ENCODE measurements around the gene TC2N.
"Not testable (repeated sequence)": the region's sequence is repeated elsewhere in the genome, so short reads cannot be mapped to it uniquely, and the experiment has no call there.

The TC2N gene

DNA sequence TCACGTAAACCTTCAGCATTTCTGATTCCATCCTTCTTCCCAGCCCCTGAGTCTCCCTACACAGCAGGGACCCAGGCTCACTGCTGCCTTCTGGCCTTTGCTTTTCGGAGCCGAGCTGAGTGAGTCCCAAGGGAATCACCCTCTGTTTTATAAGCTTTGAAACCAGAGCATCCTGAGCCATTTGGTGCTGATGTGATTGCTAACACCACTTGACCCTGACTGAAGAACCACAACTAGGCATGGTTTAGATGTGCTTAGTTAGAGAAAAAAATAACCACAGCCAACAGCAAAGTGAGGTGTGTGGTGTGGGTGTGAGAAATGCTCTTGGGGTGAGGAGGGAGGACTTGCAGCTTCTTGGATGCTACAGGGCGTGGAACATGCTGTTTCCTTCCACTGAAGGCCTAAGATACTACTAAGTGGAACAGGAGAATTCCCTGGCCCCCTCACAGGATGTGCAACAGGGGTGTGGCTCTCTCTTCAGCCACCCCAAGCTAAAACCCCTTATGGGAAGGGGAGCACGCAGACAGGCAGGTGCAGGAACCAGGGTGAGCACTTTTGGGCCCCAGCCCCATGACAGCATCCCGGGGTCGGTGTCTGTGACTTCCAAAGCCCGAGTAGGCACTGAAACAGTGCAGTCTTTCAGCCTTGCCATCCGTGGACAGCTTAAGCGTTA lies at the start of gene TC2N:
TC2N (minus strand) TSS at position 221 of the 673 bp plus-strand sequence. CDS start 53,767 bp downstream, outside the sequence.
- DNase-seq: peak; percentile 14 to 63 (median 40)

DNA sequence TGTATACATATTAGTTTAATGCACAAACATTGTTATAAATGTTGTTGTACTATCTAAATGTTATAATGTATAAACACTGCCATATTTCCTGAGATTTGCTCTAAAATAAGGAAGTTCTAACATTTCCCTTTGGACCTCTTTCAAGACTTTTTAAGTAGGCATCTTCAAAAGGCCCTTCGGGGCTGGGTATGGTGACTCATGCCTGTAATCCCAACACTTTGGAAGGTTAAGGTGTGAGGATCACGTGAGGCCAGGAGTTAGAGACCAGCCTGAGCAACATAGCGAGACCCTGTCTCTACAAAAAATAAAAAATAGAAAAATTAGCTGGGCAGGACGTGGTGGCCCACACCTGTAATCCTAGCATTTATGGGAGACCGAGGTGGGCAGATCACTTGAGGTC lies 44.7 kb upstream of the TC2N start:
- DNase-seq: no peak

DNA sequence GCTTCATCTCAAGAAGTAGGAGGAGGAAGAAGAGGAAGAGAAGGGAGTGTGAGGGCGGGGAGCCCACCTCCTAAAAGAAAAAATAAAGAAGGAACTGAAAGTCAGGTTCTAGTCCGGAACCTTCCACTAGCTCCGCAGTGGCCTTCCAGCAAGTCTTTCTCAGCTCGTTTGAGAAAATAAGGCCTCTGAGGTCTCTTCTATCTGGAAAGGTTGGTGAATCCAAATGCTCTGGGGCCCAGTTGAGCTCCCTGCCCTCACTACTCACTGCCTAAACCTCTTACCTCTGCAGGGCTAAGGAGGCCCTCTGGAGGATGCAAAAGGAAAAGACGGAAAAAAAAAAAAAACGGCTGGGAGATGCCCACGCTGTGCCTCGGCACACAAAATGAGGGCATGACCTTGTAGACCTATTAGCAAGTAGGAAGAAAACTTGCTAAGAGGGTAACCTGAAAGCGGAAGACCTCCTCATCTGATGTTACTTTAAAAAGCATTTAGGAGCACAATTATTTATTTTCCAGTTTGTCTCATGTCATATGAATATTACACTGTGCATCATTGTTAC lies 44.2 kb upstream of the TC2N start:
- peak; percentile 9 to 75 (median 42) for DNase-seq

DNA sequence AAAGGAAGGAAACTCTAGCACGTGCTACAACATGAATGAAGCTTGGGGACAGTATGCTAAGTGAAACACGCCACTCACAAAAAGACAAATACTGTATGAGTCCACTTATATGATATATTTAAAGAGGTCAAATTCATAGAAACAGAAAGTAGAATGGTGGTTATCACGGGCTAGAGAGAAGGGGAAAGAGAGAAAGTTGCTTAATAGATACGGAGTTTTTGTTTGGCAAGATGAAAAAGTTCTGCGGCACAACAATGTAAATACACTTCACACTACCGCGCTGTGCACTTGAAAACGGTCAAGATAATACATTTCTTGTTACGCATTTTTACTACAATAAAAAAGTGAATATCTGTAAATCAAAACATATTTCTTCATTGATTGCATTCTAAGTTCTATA lies 42.9 kb upstream of the TC2N start:
- no peak for DNase-seq

DNA sequence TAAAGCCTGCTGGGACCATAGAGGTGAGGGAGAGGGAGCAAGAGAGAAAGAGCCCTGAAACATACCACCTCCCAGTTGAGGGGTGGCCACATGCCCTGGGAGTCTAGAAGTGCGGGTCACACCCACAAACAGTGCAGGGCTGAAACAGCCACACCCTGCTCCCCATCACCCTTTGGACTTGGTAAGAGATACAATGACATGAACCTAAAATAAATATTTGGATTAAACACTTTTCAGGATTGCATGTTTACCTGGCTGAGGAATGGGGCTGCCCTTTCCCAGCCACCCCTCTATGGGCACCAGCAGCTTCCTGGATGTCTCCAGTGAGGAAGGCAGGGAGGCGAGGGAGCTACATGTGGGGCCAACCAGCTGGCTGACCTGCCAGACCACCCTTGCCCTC lies 39.0 kb upstream of the TC2N start:
- no peak for DNase-seq

DNA sequence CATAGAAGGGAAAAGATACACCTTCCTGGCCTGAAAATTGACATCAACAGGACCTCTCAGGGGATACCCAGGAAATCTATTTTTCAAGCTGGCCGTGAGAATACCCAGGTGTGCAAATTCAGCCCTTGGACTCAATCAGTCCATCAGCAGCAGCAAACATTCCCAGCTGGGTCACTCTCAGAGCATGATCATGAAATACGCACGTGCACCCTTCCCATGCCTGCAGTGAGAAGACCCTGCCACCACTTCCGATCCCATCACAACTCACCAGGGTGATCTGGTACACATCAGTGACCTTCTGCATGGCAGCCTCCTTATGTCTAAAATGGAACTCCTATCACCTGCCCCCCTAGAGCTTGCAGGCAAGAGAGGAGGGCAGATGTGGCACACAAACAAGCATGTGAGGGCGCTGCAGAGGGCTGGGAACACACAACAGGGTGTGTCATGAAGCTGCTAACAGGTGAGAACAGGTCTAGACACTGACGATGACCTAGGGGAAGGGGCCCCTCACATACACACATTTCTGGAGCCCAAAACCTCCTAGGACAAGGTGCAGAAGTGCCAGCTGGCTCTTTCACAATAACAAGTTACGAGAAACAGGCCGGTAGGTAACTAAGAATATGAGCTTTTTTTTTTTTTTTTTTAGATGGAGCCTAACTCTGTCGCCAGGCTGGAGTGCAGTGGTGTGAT lies 37.8 kb upstream of the TC2N start:
- no peak for DNase-seq

DNA sequence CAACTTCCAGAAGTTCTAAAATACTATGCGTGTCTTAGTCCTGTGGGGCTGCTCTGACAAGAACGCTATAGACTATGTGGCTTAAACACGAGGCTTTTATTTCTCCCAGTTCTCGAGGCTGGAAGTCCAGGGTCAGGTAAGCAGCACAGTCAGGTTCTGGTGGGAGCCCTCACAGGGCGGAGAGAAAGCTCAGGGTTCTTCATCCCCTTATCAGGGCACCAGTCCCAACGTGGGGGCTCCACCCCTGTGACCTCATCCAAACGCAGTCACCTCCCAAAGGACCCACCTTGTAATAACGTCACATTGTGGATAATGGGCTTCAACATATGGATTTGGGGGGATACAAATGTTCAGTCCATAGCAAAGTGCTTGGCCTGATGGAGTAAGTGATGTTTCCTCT lies 37.1 kb upstream of the TC2N start:
- no peak for DNase-seq

DNA sequence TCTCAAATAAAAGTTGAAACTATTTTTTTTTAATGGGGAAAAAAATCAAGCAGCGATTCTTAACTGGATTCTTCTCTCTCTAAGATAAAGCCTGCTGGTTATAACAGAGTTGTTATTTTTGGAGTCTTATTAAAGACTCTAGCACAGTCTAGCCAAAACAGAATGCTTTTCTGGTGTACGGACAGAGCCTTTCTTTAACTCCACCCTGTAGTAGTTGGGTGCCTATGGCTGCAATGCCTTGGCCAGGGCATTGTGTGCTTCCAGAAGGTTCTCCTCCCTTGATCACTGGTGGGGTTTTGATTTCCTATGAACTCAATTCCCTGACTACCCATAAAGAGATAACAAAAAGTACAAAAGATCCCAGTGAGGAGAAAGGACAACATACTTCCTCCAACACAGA lies 35.7 kb upstream of the TC2N start:
- no peak for DNase-seq

DNA sequence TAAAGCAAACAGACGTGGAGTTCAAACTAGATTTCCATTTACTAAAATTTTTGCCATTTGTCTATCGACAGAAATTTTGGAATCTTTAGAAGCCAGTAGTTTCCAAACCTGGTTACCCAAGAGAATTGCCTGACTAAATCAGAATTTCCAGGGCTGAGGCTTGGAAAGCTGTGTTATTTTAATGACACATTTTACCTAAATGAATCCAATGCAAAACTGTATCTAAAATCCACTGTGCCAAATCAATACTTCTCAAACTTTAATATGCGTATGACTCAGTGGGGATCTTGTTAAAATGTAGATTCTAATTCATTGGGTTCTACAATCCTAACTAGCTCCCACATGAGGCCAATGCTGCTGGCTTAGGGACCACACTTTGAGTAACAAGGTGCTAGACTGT lies 35.0 kb upstream of the TC2N start:
- no peak for DNase-seq

DNA sequence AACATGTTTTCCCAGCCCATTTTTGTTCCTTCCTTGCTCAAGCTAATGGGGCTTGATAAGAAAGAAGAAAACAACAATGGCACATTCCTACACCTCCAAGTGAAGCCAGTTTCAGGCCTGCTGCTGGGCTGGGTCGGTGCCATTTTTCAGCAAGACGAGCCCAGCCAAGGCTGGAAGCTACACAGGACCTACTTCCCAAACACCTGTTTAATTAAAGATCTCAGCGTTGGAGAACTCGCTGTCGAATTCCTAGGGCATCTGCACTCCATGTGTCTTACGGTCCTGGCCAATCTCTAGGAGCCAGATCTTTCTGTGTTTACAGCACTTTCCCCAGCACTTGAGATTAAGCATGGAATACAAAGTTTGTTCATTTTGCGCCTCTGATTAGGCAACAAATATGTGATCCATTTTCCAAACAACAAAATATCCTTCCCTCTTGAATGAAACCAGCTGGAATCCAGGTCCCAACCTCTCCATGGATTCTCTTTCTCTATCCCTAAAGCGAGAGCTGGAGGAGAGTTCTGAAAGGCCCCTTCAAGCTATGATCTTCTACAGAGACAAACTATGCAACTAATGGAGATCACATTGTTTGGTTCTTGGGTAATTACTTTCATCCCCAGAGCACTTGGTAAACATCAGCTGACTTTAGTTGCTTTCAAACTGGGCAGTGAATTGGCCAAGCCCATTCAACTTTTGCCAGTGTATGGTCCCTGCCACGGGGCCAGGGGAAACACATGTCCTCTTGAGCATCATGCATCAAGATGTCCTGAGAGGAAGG lies 34.3 kb upstream of the TC2N start:
- DNase-seq: no peak

DNA sequence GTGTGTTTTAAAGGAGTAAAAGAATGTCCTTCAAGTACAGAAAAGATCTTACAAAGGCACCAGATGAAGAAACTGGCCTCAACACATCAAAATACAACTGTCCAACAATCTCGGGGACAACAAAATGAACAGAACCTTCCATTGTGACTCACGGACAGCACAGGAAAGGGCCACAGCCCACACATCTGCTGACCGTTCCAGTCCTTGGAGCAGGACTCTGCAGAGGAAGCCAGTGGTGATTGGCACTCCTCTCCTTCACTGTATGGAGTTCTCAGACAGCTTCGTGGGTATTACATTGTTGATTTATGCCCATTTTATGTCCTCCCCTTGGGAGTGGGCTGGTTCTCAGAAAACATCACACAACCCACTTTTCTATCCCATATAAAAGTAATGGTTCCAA lies 32.5 kb upstream of the TC2N start:
- DNase-seq: no peak

DNA sequence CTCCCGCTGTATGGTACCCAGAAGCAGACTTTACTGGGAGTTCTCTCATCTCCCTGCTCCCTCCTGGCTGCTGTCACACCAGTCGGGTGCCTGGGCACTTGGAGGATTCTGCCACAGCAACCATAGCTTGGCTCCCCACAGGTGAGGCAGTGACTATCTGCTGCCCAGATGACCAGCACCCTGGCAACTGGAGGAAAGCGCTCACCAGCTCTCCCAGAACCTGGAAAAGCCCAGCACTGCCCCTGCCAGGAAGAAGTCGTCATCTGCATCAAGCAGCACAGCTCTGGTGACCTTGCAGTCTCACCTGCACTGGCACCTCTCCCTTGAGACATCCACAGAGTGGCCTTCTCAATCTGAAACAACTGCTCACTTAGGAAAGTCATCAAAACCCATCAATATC lies 31.9 kb upstream of the TC2N start:
- DNase-seq: peak in 1 of 6 experiments; percentile 12

DNA sequence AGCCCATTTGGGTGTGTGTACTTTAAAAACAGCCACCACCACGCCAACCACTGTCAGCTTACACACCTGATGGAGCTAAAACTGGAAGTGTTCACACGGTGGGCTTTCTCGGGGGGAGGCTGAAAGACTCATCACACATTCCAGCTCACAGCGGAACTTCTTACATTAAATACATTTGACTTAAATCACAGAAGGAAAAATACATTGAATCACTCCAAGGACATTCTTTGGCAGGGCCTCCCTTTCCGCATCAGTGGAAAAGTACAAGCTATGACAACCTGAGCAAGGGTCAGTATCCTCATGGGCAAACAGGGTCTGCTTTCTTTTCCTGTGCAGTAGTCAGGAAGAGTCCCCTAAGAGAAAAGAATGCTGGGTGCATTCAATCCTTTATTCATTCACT lies 31.0 kb upstream of the TC2N start:
- no peak for DNase-seq

DNA sequence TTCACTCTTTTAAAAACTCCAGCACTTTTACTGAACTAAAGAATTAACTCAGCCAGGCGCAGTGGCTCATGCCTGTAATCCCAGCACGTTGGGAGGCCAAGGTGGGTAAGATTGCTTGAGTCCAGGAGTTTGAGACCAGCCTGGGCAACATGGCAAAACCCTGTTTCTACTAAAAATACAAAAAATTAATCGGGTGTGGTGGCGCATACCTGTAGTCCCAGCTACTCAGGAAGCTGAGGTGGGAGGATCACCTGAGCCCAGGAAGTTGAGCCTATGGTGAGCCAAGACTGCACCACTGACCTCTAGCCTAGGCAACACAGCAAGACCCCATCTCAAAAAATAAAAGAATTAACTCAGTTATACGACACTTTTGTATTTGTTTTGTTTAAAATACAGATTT lies 30.4 kb upstream of the TC2N start:
- not testable (repeated sequence) for DNase-seq

DNA sequence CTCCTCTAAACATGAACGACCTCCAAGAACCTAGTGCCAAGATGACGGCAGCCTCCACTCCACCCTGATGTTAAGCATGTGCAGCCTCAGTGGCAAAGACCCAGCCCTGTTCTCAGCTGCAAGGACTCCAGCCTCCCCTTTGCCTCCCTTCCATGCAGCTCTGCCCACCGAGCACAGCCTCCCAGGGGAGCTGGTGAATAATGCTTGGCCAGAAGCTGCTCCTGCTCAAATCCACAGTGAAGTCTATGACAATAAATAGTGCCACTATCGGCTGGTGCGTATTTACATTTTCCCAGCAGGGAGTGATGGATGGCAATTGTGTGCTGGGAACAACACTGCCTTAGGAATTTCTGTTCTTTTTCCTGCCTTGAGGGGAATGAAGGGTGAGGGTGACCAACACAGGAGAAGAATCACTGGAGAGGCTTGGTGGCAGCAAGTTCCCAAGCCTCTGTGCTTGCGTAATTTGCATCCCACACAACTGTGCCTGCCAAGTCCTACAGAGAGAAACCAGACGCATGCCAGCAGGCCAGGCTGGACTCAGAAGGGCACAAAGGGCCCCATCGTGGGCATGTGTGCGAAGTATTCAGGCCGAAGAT lies 29.9 kb upstream of the TC2N start:
- no peak for DNase-seq

DNA sequence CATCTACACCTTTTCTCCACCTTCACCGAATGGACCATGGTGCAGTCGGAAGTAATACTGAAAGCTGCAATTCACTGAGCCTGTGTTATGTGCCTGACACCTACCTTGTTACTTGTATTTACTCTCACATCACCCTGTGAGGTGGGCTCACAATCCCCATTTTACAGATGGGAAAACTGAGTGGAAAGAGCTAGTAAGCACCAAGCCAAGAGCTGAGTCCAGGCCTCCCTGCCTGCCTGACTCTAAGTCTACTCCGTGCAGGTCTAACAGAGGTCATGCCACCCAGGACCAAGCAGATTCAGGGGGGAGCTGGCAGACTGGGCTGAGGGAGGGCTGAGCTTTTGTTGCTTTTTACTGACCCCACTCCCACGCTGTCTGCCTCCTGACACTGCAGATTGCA lies 29.1 kb upstream of the TC2N start:
- DNase-seq: no peak

DNA sequence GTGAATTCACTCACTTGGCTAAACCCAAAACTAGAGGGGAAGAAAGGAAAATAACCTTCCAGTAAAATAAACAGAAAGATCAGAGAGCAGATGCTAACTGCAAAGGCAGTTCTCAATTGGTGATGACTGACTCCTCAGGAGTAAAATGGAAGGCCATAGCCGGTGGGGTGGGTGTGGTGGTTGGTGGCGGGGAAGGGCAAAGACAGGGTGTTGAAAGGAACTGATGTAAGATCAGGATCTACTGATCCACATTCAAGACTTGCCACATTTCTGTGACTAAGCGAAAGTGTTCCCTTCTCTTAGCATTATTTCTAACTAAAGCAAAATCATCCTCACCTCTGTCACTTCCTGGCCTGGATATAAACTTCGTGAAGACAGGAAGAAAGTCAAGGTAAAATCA lies 26.3 kb upstream of the TC2N start:
- peak in 2 of 6 experiments; percentile 12 to 27 for DNase-seq

DNA sequence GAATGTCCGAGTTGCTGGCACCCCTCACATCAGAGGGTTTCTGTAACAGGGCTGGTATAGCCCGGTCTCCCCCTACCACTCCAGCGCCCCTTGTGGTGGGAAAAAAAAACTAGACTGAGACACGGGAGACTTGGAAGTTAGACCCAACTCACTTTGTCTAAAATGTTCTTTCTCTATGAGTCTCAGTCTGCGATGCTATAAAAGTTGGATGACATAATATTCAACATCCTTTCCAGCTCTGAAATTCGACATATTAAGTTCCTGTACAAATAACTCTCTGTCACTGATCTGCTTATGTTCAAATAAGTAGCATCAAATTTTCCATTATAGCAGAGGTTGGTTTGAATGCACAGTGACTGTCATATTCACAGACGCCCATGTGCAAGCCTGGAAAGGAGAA lies 25.7 kb upstream of the TC2N start:
- peak in 3 of 6 experiments; percentile 12 to 17 (median 14) for DNase-seq

DNA sequence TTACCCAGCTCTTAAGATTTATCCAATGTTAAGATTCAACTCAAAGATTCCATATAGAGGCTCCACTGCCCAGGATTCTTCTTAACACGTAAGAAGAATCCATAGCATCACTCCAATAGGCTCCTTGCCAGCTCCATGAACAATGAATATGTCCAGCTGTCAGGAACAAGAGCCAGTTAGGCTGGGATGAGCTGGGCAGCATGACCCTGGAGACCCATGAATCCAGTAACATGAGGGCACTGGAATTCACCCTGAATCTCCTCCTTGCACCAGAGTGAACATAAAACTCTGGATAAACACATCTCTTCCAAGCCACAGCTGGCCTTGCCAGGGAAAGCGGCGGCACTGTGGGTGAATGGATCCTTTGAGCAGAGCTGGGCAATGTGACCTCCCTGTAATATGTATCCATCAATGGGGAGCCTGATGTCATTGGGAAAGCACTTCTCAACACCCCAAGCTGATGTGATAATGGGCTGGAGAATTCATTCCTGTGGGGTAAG lies 24.4 kb upstream of the TC2N start:
- no peak for DNase-seq

DNA sequence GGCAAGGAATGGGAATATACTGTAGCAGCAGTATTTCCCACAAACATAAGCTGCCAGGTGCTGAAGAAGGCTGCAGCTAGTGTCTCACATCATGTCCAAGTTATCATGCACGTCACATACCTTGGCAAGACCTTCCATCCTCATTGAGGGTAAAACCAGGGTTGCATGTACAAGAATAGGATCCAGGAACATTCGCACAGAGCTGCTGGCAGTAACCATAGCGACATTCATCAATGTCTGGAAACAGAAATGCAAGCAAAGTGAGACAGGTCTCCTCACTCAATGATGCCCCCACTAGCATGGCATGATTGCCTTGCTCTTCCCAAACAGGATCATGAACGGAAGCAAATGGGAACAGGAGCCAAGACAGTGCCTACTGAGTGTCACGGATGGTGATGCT lies 23.8 kb upstream of the TC2N start:
- no peak for DNase-seq

DNA sequence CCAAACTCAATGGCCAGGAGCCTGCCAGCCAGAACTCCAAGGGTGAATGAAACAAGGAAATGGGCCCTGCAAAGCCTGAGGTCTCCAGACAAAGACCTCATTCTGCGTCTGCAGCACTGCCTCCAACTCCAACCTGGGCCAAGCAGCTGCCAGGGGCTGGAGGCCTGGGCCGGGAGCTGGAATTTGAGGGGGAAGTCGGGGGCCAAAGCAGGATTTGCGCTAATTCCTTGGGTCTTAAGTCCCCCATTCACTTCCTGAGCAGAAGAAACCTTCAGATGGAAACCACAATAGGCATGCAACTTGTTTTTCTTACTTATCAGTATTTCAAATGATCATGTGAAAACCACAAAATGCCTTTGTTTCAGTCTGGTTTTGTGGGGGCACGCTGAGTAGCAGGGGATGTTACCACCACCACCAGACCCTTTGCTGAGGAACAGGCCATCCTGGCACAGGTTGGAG lies 23.0 kb upstream of the TC2N start:
- peak in 1 of 6 experiments; percentile 18 for DNase-seq

DNA sequence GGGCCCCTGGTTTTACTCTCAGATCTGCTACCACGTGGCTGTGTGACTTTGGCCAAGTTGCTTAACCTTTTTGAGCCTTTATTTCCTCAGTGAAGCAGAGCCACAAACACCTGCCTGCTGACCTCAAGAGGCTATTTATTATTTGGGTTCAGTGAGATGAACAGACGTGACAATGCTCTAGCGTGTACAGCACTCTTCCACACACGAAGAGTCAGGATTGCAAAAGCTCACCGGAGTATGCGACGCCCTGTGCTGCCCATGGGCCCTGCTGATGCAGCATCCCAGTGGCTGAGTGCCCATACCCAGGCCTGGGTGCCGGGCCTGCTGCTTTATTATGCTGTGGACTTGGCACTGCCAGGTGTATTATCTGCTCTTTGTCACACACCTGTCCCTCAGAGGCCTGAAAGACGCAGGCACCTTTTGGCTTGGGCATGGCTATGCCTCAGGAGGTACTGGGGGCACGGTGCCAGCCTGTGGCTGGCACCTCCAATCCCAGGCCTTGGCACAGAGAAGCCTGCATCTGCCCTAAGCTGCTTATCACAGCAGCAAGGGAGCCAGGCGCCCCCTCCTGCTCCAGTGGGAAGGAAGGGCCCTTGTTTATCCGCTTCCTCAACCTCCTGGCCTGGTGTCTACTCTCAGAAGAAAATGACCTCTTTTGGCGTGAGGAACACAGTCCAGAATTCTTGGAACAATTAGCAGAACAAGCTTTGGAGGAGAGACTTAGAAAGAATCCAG lies 22.3 kb upstream of the TC2N start:
- no peak for DNase-seq

All from stimulated activated naive CD4-positive, alpha-beta T cell (primary cell).